Chondrocyte (in vitro differentiated cells): ENCODE data around the gene PTPRE. TPM values are rescaled to one million over a fixed set of nuclear protein-coding genes. Genes with fewer than 3 reads are reported as not detected.

Source experiments
- DNase-seq: peaks from one replicate; pipeline ENCODE4 v3.0.0; 2021; ENCODE audit warnings: mixed read lengths, low spot score
- H3K27ac Mint-ChIP-seq: one replicate; pipeline ENCODE4 v1.8.0; 2021; ENCODE audit warnings: mild to moderate bottlenecking, moderate library complexity, mixed read lengths; ENCODE audit not compliant: unreplicated experiment
- H3K27me3 Mint-ChIP-seq: 2 replicates; pipeline ENCODE4 v1.8.0; 2021; ENCODE audit warnings: low read depth, mixed read lengths
- H3K36me3 Mint-ChIP-seq: 2 replicates; pipeline ENCODE4 v1.8.0; 2021; ENCODE audit warnings: low read depth, mixed read lengths
- H3K4me1 Mint-ChIP-seq: 2 replicates; pipeline ENCODE4 v1.8.0; 2021; ENCODE audit warnings: low read depth, mild to moderate bottlenecking, mixed read lengths
- H3K4me3 Mint-ChIP-seq: one replicate; pipeline ENCODE4 v1.8.0; 2021; ENCODE audit warnings: mild to moderate bottlenecking, moderate library complexity, mixed read lengths; ENCODE audit not compliant: unreplicated experiment
- H3K9me3 Mint-ChIP-seq: 2 replicates; pipeline ENCODE4 v1.8.0; 2021; ENCODE audit warnings: low read depth, mixed read lengths
- total RNA-seq: library from RNA; stranded (reverse); gene quantifications from 3 replicates; pipeline ENCODE4 v1.2.1, GENCODE V29; 2021
- TF ChIP-seq, protein P1 (sequence below): fragments of 200-600 bp; sonication (generic); IDR thresholded peaks from 2 replicates; pipeline ENCODE4 v1.5.0; 2021; ENCODE audit warnings: antibody characterized with exemption, mild to moderate bottlenecking, moderate library complexity

PTPRE gene
- total RNA-seq, 1 donor from 2014 or later, result 6.2 TPM

DNA sequence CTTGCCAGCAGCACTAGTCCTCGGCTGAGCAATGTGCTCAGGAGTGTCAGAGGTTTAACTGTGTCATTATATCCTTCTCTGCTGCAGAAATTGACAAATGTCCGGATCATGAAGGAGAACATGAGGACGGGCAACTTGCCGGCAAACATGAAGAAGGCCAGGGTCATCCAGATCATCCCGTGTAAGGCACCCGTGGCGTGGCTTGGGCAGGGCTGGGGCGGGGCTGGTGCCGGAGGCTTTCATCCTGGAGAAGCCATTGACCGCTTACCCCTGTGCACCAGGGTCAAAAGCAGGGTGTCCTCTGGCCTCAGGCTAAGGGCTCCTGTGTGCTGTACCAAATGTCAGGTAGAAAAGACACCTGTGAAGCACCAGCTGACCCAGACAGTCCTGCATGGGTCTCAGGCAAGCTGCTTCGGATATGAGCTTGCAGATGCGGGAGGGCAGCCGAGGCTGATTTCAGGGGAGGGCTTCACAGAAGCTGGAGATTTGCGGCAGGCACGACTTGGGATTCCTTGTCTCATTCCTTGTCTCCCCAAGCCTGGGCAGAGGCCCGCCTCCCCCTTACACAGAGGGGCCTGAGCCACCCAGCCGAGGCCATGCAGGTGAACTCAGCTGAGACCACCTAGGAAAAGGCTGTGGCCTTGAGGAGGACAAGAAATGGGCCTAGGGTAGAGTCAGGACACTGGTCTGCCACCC is 164.0 kb downstream of the PTPRE start:
- TF ChIP-seq, protein P1, sequence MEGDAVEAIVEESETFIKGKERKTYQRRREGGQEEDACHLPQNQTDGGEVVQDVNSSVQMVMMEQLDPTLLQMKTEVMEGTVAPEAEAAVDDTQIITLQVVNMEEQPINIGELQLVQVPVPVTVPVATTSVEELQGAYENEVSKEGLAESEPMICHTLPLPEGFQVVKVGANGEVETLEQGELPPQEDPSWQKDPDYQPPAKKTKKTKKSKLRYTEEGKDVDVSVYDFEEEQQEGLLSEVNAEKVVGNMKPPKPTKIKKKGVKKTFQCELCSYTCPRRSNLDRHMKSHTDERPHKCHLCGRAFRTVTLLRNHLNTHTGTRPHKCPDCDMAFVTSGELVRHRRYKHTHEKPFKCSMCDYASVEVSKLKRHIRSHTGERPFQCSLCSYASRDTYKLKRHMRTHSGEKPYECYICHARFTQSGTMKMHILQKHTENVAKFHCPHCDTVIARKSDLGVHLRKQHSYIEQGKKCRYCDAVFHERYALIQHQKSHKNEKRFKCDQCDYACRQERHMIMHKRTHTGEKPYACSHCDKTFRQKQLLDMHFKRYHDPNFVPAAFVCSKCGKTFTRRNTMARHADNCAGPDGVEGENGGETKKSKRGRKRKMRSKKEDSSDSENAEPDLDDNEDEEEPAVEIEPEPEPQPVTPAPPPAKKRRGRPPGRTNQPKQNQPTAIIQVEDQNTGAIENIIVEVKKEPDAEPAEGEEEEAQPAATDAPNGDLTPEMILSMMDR, result no peak
- Mint-ChIP-seq H3K4me1 (peaks cover 3% of the 10 kb centered on the region), H3K9me3 (peaks cover 3% of the 10 kb centered on the region), H3K27ac (no peak overlapping the region), H3K27me3 (no peaks in the 10 kb centered on the region), H3K36me3 (peaks cover 18% of the 10 kb centered on the region), H3K4me3 (no peak overlapping the region)
- no peak for DNase-seq

GRCh38 chr10:128071417-128071782 is 164.5 kb downstream of the PTPRE start:
- no peak for DNase-seq
- Mint-ChIP-seq H3K4me3 (no peak overlapping the region), H3K27ac (no peak overlapping the region)

GRCh38 chr10:128072046-128072445 is 165.1 kb downstream of the PTPRE start:
- H3K27ac Mint-ChIP-seq, result no peak overlapping the region
- peaks cover 12% of the 10 kb centered on the region for H3K36me3 Mint-ChIP-seq
- DNase-seq, result no peak
- peaks cover 3% of the 10 kb centered on the region for H3K4me1 Mint-ChIP-seq
- TF ChIP-seq, protein P1, result no peak
- peaks cover 3% of the 10 kb centered on the region for H3K9me3 Mint-ChIP-seq
- H3K27me3 Mint-ChIP-seq, result no peaks in the 10 kb centered on the region
- no peak overlapping the region for H3K4me3 Mint-ChIP-seq

More at GRCh38 chr10:128071417-128071782, 164.5 kb downstream of the PTPRE start:
- Mint-ChIP-seq H3K27me3 (no peaks in the 10 kb centered on the region), H3K4me1 (peaks cover 3% of the 10 kb centered on the region), H3K9me3 (peaks cover 3% of the 10 kb centered on the region), H3K36me3 (peaks cover 16% of the 10 kb centered on the region)
- TF ChIP-seq, protein P1, result no peak

GRCh38 chr10:128072941-128073645 is 166.2 kb downstream of the PTPRE start:
- peaks cover 3% of the 10 kb centered on the region for H3K9me3 Mint-ChIP-seq
- TF ChIP-seq, protein P1, result no peak
- H3K36me3 Mint-ChIP-seq, result peaks cover 8% of the 10 kb centered on the region
- H3K4me1 Mint-ChIP-seq, result peaks cover 3% of the 10 kb centered on the region
- DNase-seq, result no peak
- no peak overlapping the region for H3K27ac Mint-ChIP-seq
- no peak overlapping the region for H3K4me3 Mint-ChIP-seq
- H3K27me3 Mint-ChIP-seq, result no peaks in the 10 kb centered on the region

DNA sequence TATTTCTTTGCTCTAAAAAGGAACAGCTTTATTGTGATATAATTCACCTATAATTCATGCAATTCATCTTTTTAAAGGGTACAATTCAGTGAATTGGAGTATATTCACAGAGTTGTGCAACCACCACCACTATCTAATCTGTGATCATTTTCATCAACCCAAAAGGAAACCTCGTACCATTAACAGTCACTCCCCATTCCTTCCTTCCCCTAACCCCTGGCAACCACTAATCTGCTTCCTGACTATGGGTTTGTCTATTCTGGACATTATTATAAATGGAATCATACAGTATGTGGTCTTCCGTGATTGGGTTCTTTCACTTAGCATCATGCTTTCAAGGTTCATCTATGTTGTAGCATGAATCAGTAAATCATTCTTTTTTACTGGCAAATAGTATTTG is 167.0 kb downstream of the PTPRE start:
- Mint-ChIP-seq H3K27ac (no peak overlapping the region), H3K27me3 (no peaks in the 10 kb centered on the region), H3K4me3 (no peak overlapping the region), H3K4me1 (peaks cover 3% of the 10 kb centered on the region), H3K36me3 (peaks cover 8% of the 10 kb centered on the region), H3K9me3 (peaks cover 3% of the 10 kb centered on the region)
- TF ChIP-seq, protein P1, result no peak
- DNase-seq, result no peak
